Left renal pelvis (tissue), 4 donors: ENCODE results near the gene ADCY10. TPM values are rescaled to one million over a fixed set of nuclear protein-coding genes. Genes with fewer than 3 reads are reported as not detected.
A peak's percentile ranks its signal among the peaks of the same experiment; 100 is the strongest.
"Not testable (repeated sequence)": the region's sequence is repeated elsewhere in the genome, so short reads cannot be mapped to it uniquely, and the experiment has no call there.

Experiments
- DNase-seq, 4 donors: peaks; one replicate each; pipeline ENCODE4 v3.0.0-alpha.2; 2013; ENCODE audit warnings: low read depth in 4 of 4, low spot score in 3 of 4
- polyA plus RNA-seq, 4 donors: library from polyadenylated mRNA; unstranded; fragments of 120-200 nt; gene quantifications; one replicate each; pipeline ENCODE4 v1.2.1, GENCODE V29; 2013; ENCODE audit not compliant: insufficient read length in 4 of 4

Gene ADCY10
- polyA plus RNA-seq, 4 donors: 0.07 to 0.96 (median 0.39) TPM

DNA sequence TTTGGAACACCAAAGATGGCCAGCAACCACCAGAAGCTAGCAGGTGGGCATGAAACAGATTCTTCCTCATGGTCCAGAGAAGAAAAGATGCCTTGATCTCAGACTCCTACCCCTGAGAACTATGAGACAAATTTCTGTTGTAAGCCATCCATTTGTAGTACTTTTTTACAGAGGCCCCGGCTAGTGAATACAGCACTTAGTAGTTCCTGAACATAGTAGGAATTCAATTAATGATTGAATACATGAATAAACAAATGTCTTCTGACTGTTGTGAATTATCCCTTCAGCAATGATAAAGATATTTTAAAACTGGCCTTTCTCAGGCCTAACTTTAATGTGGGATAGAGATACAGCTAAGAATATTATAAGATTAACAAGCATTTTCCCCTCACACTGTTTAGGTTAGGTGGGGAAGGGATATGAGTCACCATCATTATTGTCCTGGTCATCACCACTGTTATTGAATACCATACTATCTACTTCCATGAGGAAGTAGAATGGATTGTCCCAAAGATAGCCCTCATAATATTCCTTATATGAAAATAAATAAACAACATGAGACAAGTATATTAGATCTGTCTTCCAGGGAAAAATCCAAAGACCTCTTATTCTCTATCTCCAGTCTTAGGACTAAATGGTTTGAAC lies 51.4 kb downstream of the ADCY10 start:
- DNase-seq: no peak

DNA sequence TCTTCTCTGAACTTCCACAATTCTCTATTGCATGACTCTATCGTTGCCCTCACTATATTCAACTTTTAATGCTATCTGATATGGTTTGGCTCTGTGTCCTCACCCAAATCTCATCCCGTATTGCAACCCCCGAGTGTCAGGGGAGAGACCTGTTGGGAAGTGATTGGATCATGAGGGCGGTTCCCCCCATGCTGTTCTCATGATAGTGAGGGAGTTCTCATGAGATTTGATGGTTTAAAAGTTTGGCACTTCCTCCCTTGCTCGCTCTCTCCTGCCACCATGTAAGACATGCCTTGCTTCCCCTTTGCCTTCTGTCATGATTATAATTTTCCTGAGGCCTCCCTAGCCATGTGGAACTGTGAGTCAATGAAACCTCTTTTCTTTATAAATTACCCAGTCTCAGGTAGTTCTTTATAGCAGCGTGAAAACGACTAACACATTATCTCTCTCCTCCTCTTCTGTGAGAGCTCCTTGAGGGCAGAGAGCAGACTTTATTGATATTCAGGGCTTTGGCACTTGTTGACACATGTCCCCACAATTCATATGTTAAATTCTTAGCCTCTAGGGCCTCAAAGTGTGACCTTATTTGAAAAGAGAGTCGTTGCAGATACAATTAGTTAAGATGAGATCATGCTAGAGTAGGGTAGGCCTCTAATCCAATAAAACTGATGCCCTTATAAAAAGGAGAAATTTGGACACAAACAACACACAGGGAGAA lies 52.1 kb downstream of the ADCY10 start:
- DNase-seq: no peak

DNA sequence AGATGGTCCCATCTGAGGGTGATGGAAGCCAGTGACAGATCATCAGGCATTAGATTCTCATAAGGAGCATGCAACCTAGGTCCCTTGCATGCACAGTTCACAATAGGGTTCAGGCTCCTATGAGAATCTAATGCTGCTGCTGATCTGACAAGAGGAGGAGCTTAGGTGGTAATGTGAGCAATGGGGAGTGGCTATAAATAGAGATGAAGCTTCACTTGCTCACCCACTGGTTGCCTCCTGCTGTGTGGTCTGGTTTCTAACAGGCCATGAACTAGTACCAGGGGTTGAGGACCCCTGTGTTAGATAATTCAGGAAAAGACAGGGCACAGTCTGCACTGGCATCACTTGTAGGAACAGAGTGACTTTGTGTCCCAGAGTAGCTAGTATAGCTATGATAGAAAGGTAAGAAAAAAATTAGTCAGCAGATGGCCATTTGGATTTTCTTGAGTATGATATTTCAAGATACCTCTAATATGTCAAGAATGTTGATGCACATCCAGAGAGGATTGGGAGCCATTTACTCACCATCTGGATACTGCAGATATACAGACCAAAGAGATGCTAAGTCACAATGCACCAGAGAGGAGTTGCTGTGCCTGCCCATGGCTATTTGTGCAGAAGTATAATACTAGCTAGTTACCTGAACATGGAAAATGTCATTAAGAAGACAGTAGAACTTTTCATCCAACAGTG lies 53.6 kb downstream of the ADCY10 start:
- DNase-seq: no peak

DNA sequence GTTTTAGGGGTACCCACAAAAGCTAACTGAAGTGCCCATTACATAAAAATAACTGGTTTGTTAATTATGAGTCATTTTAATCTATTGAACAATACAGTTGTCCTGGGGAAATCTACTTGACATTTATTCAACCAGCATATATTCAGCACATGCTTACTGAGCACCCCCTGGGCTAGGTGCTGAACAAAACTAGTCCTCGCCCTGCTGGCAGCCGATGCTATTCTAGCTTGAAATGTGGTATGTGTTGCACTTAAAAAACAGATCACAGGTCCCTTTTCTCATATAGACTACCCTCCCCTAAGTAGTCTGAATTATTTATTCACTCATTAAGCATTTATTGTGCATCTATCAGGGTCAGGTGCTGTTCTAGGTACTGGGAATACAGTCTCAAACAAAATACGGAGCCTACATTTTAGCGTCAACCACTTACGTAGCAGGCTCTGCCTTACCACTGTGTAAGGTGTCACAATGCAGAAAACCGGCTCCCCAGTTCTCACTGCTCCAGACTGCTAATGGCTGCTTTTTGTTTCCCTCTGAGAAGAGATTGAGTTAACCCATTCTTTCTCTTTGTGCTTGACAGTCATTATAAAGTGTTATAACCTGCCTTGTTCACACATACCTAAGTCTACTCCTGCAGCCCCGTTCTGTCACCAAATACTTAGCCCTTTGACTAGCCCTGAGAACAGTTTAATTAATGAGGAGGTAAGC lies 57.1 kb downstream of the ADCY10 start:
- DNase-seq: no peak

DNA sequence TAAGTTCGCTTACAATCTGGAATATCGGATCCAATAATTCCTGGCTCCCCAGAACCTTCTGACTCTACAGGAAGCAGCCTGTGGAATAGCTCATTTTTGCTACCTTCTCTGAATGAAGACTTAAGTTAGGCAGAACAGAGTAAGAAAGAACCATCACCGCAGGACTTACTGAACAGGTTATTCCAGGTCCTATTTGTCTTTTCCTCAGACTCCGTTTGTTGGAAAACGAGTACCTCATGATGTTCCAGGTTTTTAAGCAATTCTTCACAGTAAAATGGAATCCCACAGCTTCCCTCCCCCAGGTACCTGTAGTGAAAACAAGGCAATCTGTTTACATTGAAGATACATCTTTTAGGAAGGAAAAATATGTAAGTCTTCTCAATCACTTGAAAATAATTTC lies 59.8 kb downstream of the ADCY10 start:
- no peak for DNase-seq

DNA sequence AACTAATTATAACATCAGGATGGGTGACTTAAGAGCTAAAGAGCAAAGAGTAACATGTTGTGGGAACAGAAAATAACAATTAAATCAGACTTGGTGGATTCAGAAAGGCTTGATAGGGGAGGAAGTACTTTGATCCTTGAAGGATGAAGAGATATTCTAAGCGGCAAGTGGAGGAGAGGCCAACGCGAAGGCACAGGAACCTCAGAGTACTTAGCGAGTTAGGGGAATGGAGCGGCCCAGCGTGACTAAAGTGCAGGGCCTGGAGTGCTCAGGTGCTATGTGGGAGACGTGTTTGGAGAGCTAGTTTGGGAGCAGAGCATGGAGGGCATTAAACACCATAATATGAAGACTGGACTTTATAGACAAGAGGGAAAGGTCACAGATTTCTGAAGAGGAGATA lies 64.3 kb downstream of the ADCY10 start:
- peak in 2 of 4 donors; percentile 2 to 16 for DNase-seq

DNA sequence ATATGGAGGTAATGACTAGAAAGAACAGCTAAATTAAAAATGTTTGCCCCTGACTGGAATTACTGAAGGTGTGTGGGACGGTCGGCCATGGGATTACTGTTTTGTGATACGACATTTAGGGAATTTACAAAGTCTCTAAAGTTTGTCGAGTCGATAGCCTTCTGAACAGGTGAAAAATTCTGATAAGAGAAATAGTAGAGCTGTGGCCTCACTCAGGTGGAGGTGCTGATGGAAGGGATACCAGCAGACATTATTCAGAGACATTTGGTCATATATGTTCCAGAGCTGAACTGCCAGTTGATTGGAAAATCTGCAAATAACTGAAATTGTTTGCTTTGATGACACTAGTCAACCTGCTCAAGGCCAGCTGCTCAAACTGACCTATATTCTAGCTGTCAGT lies 71.1 kb downstream of the ADCY10 start:
- DNase-seq: no peak

DNA sequence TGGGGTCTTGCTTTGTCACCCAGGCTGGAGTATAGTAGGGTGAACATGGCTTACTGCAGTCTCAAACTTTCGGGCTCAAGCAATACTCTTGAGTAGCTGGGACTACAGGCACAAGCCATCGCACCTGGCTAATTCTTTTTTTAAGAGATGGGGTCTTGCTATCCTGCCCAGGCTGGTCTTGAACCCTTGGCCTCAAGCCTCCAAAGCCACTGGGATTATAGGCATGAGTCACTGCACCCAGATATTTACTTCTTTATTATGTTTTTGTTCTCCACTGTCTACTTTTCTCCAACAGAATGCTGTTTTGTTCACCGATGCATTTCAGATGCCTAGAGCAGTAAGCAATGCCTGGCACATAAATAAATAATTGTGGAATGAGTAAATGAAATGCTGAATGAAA lies 72.4 kb downstream of the ADCY10 start:
- no peak for DNase-seq

DNA sequence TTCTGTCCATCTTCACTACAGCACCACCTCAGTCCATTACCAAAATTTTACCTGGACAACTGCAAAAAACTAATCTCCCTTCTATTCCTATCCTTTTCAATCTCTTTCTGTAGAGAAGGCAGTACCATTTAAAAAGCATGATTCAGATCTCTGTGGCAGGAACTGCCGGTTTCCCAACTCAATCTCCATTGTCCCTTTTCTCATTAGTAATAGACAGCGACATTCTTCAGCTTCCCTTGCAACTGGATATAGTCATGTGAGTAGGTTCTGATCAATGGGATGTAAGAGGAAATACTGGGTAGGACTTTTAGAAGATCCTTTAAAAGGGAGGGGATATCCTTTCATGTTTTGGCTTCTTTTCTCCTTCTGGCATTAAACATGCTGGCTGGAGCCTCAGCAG lies 74.9 kb downstream of the ADCY10 start:
- no peak for DNase-seq

DNA sequence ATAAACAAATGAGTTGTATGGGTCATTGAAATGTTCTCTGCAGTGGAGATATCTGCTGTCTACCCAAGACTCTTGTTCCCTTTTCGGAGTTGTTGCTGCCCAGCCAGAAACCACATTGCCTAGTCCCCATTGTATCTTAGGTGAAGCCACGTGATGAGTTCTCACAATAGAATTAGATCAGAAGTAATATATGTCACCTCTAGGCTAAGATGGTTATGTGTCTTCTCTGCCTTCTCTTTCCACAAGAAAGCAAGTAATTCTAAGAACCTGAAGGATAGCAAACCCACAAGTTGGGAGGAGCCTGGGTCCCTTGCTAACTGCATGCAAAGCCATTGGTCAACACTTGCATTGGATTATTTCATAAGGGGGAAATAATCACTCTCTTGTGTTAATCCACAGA lies 76.6 kb downstream of the ADCY10 start:
- no peak for DNase-seq

DNA sequence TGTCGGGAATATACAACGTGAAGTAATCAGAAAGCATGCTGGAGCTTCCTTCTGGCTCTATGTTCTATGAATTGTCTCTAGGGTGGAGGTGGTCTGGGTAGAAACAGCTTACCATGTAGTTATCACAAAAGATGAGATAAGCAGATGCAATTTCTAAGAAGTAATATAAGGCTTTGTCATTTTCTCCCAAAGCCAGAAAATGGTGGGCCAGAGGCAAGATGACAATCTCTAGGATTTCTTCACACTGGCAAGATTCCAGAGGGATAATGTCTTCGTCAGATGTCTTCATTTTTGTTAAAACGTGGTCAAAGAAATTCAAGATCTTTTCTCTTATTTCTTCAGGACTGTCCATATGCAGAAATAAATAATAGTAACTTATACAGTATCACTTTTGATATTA lies 77.7 kb downstream of the ADCY10 start:
- no peak for DNase-seq

DNA sequence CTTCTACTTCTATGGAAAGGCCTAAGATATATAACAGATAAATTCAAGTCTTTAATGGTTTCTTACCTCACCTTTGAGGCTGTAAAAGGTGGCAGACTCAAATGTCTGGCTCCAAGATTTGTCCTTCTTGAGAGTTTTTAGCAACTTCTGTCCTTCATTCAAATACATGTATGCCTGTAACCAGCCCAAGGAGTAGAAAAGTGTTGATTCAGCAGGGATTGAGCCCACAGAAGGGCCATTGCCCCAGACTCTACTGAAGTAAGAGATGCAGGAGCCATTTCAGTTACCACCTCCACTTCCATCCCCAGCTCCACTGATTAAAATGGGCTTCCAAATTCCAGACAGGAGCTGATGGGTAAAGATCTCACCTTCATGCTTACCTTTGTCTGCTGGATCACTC lies 80.0 kb downstream of the ADCY10 start:
- DNase-seq: no peak

DNA sequence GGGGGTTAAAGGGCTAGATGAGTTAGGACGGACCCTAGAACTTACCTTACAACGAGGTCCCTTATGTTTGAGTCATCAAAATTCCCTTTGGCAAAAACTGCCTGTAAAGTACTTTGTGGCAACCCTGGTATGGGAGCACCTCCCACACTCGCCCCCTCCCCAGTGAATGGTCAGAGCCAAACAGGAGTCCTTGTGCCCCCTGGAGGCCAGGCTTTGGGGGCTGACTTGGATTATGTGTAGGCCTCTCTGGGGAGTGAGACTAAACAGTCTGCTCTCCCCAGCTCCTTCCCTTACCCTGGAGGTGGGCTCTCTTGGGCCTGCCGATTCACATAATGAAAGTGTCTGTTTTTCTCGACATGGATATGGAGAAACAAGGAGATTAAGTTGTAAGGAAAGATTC lies 81.2 kb downstream of the ADCY10 start:
- no peak for DNase-seq

DNA sequence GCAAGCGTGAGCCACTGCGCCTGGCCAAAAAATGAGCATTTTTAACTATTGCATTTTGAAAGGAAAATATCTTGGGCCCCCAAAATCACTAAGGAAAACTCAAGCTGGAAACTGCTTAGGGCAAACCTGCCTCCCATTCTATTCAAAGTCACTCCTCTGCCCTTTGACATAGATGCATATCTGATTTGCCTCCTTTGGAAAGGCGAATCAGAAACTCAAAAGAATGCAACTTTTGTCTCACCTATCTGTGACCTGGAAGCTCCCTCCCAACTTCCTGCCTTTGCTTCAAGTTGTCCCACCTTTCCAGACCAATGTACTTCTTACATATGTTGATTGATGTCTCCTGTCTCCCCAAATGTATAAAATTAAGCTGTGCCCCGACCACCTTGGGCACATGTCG lies 83.3 kb downstream of the ADCY10 start:
- DNase-seq: not testable (repeated sequence)

DNA sequence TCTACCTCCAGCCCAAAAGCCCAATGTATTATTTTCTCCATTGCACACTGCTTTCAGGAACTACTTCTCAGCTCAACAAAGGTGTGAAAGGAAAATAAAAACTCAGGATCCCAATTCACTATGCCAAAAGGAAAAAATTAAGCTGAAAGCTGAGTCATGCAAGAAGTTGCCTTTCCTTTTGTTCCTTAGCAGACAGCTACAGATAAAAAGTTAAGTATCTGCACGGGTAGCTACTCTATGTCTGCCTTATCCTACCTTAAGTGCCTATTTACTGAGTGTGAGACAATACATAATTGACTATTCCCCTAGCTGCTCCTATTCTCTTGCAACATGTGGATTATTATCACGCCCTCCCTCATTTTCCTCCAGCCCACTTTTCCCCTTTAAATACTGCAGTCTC lies 84.1 kb downstream of the ADCY10 start:
- no peak for DNase-seq

DNA sequence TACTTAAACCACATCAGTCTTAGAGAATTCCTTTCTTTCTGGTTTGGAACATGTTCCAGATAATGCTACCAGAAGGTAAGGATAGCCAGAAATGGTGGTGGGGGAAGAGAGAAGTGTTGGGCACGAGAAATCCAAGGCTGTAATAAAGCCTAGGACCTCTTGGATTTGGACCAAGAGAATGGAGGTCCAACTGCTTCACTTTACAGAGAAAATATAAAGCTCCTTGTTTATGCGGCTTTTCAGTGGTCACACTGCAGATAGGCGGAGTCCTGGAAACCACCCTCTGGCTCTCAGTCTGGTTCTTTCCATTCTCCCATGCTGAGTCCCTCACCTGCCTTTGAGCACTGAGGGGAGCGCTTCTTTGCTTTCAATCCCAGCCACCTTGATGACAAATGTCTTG lies 87.8 kb downstream of the ADCY10 start:
- no peak for DNase-seq

DNA sequence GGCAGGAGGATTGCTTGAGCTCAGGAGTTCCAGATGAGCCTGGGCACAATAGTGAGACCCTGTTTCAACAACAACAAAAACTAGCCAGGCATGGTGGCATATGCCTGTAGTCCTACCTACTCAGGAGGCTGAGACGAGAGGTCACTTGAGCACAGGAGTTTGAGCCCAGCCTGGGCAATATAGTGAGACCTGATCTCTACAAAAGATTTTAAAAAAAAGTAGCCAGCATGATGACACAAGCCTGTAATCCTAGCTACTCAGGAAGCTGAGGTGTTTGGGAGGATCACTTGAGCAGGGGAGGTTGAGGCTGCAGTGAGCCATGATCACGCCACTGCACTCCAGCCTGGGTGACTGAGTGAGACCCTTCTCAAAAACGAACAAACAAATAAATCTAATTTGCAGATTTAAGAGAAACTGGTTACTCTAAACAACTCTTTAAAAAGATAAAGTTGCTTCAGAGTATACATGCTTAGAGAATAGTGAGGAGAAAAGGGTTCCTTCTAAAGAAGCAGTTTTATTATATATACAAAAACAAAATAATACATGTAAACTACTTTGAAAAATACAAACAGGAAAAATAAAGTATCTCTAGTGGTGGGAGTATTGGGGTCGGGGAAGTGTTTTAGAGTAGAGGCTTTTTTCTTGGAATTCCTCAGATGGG lies 88.4 kb downstream of the ADCY10 start:
- no peak for DNase-seq

DNA sequence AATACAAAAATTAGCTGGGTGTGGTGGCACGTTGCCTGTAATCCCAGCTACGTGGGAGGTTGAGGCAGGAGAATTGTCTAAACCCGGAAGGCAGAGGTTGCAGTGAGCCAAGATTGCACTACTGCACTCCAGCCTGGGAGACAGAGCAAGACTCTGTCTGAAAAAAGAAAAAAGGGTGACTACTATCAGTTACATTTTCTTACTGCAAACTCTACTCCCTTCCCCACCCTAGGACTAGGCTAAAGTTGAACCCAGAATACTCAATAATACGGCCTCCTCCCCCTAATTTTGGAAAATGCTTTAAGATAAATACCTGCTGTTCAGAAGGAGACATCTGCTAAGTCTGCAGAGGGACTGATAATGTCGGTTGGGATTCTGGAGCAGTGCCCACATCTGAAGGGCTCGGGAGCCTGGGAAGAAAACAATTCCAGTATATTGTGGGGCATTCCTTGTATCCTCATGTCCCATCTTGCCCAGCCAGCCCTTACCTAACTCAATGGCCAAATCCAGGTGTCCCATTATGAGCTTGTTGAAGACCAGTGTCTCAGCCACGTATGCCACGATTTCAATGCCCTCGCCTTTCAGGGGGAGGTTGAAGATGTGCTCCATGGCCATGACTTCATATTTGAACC lies 89.7 kb downstream of the ADCY10 start:
- no peak for DNase-seq

DNA sequence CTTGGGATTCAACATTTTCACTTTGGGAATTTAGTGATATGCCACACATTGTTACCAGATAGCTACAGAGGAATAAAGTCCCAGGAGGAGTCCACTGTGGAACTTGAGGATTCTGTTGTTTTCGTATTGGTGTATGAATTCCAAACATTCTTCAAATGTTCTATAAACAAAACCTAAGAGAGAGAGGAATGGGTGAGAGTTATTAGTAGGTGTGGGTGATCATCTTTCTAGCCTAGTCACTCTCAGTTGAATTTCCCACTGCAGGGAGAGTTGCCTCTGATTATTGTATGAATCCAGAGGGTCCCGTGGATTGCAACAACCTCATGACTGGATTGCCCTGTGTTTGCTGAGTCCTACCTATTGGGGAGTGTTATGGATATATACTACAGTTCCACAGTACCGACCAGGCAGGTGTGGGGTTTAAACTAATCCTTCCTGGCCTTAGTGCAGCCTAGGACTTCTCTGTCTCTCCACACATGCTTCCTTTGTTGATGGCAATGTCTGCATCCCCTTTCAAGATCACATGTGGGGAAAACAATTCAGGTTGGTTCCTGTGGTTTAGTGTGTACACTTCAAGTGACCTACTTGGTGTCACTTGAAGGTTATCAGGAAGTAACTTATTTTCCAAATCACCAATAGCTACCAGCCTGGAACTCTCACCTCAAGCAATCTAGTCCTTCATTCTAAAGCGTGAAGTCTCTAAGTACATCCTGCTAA lies 91.8 kb downstream of the ADCY10 start:
- DNase-seq: no peak

DNA sequence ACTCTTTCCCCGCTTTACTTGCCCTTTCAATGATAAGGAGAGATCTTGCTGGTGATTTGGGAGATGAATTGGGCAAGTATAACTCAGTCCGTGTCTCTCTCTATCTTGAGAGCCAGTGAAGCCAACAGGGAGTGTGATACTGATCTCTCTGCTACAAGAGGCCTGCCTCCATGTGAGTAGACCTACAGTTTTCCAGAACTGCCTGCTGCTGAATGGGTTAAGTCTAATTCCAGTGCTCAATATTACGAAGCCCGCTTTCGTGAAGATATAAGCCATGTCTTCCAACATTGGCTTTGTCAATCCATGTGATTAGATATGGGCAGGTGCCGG lies 92.6 kb downstream of the ADCY10 start:
- no peak for DNase-seq
